H1 (cell line): Measurements from ENCODE around the gene FGR. TPM values are rescaled to one million over a fixed set of nuclear protein-coding genes. Genes with fewer than 3 reads are reported as not detected.

Experiments used
- CTCF ChIA-PET: fragments of 300-600 bp; sonication (Branson Sonifier 250); formaldehyde crosslinking; loops from one replicate; lab custom pipeline; 2021; ENCODE audit not compliant: partially characterized antibody; lab: Charles Lee
- POLR2A ChIA-PET: fragments of 300-600 bp; sonication (Branson Sonifier 250); formaldehyde crosslinking; loops from one replicate; lab custom pipeline; 2021; ENCODE audit warnings: inconsistent platforms; ENCODE audit not compliant: partially characterized antibody; lab: Charles Lee
- DNase-seq, 2 experiments: peaks; one replicate each; pipeline versions ENCODE4 v3.0.0 to v3.0.0-alpha.2; 2010 to 2022; ENCODE audit warnings: low spot score in 2 of 2, low read depth in 1 of 2, mixed read lengths in 1 of 2
- FAIRE-seq: peaks from 2 replicates; lab custom pipeline; 2011; peaks lifted over from hg19 to GRCh38; lab: Jason Lieb, UNC
- H2AFZ ChIP-seq: 2 replicates; pipeline ENCODE4 v1.8.1; 2012; ENCODE audit warnings: low read length, inconsistent platforms
- H2AK5ac ChIP-seq: 2 replicates; pipeline ENCODE4 v1.6.1; 2013; ENCODE audit warnings: low read depth, low read length
- H2BK120ac ChIP-seq: replicated peaks from 2 replicates; pipeline ENCODE3; 2013; ENCODE audit warnings: low read depth, low read length, inconsistent platforms
- H2BK12ac ChIP-seq: 2 replicates; pipeline ENCODE4 v1.6.1; 2013; ENCODE audit warnings: low read depth, low read length
- H2BK15ac ChIP-seq: 2 replicates; pipeline ENCODE4 v1.6.1; 2013; ENCODE audit warnings: low read length
- H2BK20ac ChIP-seq: 2 replicates; pipeline ENCODE4 v1.6.1; 2013; ENCODE audit warnings: low read length
- H2BK5ac ChIP-seq: 2 replicates; pipeline ENCODE4 v1.6.1; 2013; ENCODE audit warnings: low read depth, low read length
- H3K14ac ChIP-seq: 2 replicates; pipeline ENCODE4 v1.6.1; 2013; ENCODE audit warnings: inconsistent platforms; ENCODE audit not compliant: insufficient read length
- H3K18ac ChIP-seq: 2 replicates; pipeline ENCODE4 v1.6.1; 2013; ENCODE audit warnings: low read length; ENCODE audit errors: extremely low read depth
- H3K23ac ChIP-seq: 2 replicates; pipeline ENCODE4 v1.6.1; 2013; ENCODE audit warnings: inconsistent platforms; ENCODE audit not compliant: insufficient read length
- H3K23me2 ChIP-seq: 2 replicates; pipeline ENCODE4 v1.6.1; 2013; ENCODE audit warnings: low read depth, low read length
- H3K27ac ChIP-seq: 2 replicates; pipeline ENCODE4 v1.6.1; 2011; ENCODE audit warnings: low read depth, low read length, inconsistent platforms
- H3K27me3 ChIP-seq, 4 experiments: replicated peaks in 1 of 4; 1 replicate in 1 of 4; 2 replicates in 3 of 4; pipeline versions ENCODE4 v1.6.1 to v1.8.1; 2011 to 2013; ENCODE audit warnings: low read length in 3 of 4, mild to moderate bottlenecking in 3 of 4, inconsistent platforms in 2 of 4, mixed read lengths in 2 of 4, moderate library complexity in 1 of 4; ENCODE audit not compliant: control insufficient read depth in 3 of 4, insufficient read depth in 3 of 4; ENCODE audit errors: extremely low read depth in 1 of 4
- H3K36me3 ChIP-seq, 4 experiments: 2 replicates each; pipeline versions ENCODE4 v1.6.1 to v1.8.1; 2011 to 2013; ENCODE audit warnings: mild to moderate bottlenecking in 4 of 4, low read length in 3 of 4, moderate library complexity in 2 of 4, control low read depth in 1 of 4, inconsistent platforms in 1 of 4; ENCODE audit not compliant: insufficient read depth in 4 of 4, control insufficient read depth in 2 of 4
- H3K4ac ChIP-seq: replicated peaks from 2 replicates; pipeline ENCODE3; 2013; ENCODE audit warnings: low read length, low read depth, mixed read lengths, inconsistent platforms; ENCODE audit not compliant: insufficient read length
- H3K4me1 ChIP-seq, 4 experiments: replicated peaks in 1 of 4; 1 replicate in 1 of 4; 2 replicates in 3 of 4; pipeline versions ENCODE4 v1.6.1 to v1.8.1; 2011 to 2013; ENCODE audit warnings: low read length in 3 of 4, inconsistent platforms in 2 of 4, mixed read lengths in 1 of 4; ENCODE audit not compliant: insufficient read depth in 4 of 4, control insufficient read depth in 3 of 4
- H3K4me2 ChIP-seq, 2 experiments: 2 replicates each; pipeline versions ENCODE4 v1.6.1 to v1.8.1; 2011 to 2013; ENCODE audit warnings: low read depth in 2 of 2, low read length in 2 of 2, control low read depth in 1 of 2, inconsistent platforms in 1 of 2, mild to moderate bottlenecking in 1 of 2; ENCODE audit not compliant: insufficient read depth in 1 of 2
- H3K4me3 ChIP-seq, 4 experiments: fragments of 200-600, 300-600 bp in 1 of 4; sonication (generic), shearing (Covaris generic), sonication (Bioruptor Twin) in 1 of 4; 2 replicates each; pipeline versions ENCODE4 v1.5.1 to v1.8.1; 2011 to 2016; ENCODE audit warnings: low read length in 4 of 4, low read depth in 3 of 4, control low read depth in 2 of 4, inconsistent platforms in 2 of 4, mild to moderate bottlenecking in 2 of 4, mixed read lengths in 1 of 4, moderate library complexity in 1 of 4; ENCODE audit not compliant: insufficient read depth in 2 of 4; ENCODE audit errors: extremely low read depth in 1 of 4
- H3K56ac ChIP-seq: replicated peaks from 2 replicates; pipeline ENCODE3; 2013; ENCODE audit warnings: low read depth, mild to moderate bottlenecking, mixed read lengths, low read length, inconsistent platforms; ENCODE audit not compliant: insufficient read length
- H3K79me1 ChIP-seq: 2 replicates; pipeline ENCODE4 v1.6.1; 2013; ENCODE audit warnings: low read depth, low read length, control low read depth
- H3K79me2 ChIP-seq, 2 experiments: 2 replicates each; pipeline versions ENCODE4 v1.6.1 to v1.8.1; 2012 to 2013; ENCODE audit warnings: low read length in 2 of 2, mild to moderate bottlenecking in 2 of 2, inconsistent platforms in 1 of 2; ENCODE audit not compliant: insufficient read depth in 2 of 2, control insufficient read depth in 1 of 2
- H3K9ac ChIP-seq, 4 experiments: replicated peaks in 1 of 4; 1 replicate in 1 of 4; 2 replicates in 3 of 4; pipeline versions ENCODE4 v1.6.1 to v1.8.1; 2011 to 2013; ENCODE audit warnings: low read depth in 3 of 4, low read length in 3 of 4, control low read depth in 2 of 4, mild to moderate bottlenecking in 2 of 4, moderate library complexity in 2 of 4, inconsistent platforms in 1 of 4; ENCODE audit errors: extremely low read depth in 1 of 4
- H3K9me3 ChIP-seq, 2 experiments: 2 replicates each; pipeline versions ENCODE4 v1.6.1 to v1.8.1; 2012 to 2013; ENCODE audit warnings: mild to moderate bottlenecking in 2 of 2, moderate library complexity in 2 of 2, control low read depth in 1 of 2, inconsistent platforms in 1 of 2, low read depth in 1 of 2, low read length in 1 of 2, mixed read lengths in 1 of 2; ENCODE audit not compliant: insufficient read depth in 2 of 2
- H4K20me1 ChIP-seq, 2 experiments: replicated peaks in 1 of 2; 2 replicates each; pipeline versions ENCODE3 to v1.8.1; 2011 to 2013; ENCODE audit warnings: inconsistent platforms in 2 of 2, low read length in 2 of 2, mild to moderate bottlenecking in 1 of 2; ENCODE audit not compliant: insufficient read depth in 2 of 2, control insufficient read depth in 1 of 2
- H4K5ac ChIP-seq: 2 replicates; pipeline ENCODE4 v1.6.1; 2013; ENCODE audit warnings: low read length, low read depth, mixed read lengths, inconsistent platforms; ENCODE audit not compliant: insufficient read length
- H4K8ac ChIP-seq: 2 replicates; pipeline ENCODE4 v1.8.0; 2013; ENCODE audit warnings: mild to moderate bottlenecking, moderate library complexity, low read length, inconsistent platforms; ENCODE audit not compliant: insufficient read depth; ENCODE audit errors: extremely low read depth
- H4K91ac ChIP-seq: replicated peaks from 2 replicates; pipeline ENCODE3; 2013; ENCODE audit warnings: low read length, mixed read lengths, inconsistent platforms; ENCODE audit not compliant: insufficient read length
- ATF2 ChIP-seq: IDR thresholded peaks from 2 replicates; pipeline ENCODE4 v1.6.1; 2012; ENCODE audit warnings: low read length, inconsistent platforms
- CEBPB ChIP-seq: IDR thresholded peaks from 2 replicates; pipeline ENCODE4 v1.6.1; 2012; ENCODE audit warnings: low read depth, low read length
- CTCF ChIP-seq, 3 experiments: IDR thresholded peaks; 1 replicate in 2 of 3; 2 replicates in 1 of 3; pipeline versions ENCODE4 v1.5.1 to v1.6.1; 2011; ENCODE audit warnings: low read length in 3 of 3, mild to moderate bottlenecking in 3 of 3, inconsistent platforms in 2 of 3, low read depth in 1 of 3, moderate library complexity in 1 of 3; ENCODE audit not compliant: insufficient read depth in 1 of 3; ENCODE audit errors: control extremely low read depth in 1 of 3
- KDM4A ChIP-seq: IDR thresholded peaks from one replicate; pipeline ENCODE4 v1.7.1; 2012; ENCODE audit warnings: low read depth, mild to moderate bottlenecking, moderate library complexity, low read length, inconsistent platforms; ENCODE audit not compliant: severe bottlenecking
- RBBP5 ChIP-seq: IDR thresholded peaks from 2 replicates; pipeline ENCODE4 v1.7.1; 2012; ENCODE audit warnings: low read depth, mild to moderate bottlenecking, inconsistent platforms, low read length, moderate library complexity, borderline replicate concordance
- RFX5 ChIP-seq: IDR thresholded peaks from 2 replicates; pipeline ENCODE4 v1.6.1; 2011; ENCODE audit warnings: low read depth, low read length, improper control_type of control experiment, borderline replicate concordance
- SIN3A ChIP-seq, 2 experiments: IDR thresholded peaks in 1 of 2; conservative IDR thresholded peaks in 1 of 2; 2 replicates each; pipeline ENCODE4 v1.6.1; 2011 to 2012; ENCODE audit warnings: low read length in 2 of 2, improper control_type of control experiment in 1 of 2, low read depth in 1 of 2, mild to moderate bottlenecking in 1 of 2
- ZNF274 ChIP-seq: IDR thresholded peaks from 2 replicates; pipeline ENCODE4 v1.7.0; 2012; ENCODE audit warnings: low read length, borderline replicate concordance; ENCODE audit errors: extremely low read depth
- WGBS, 2 experiments: shearing (Covaris generic) in 1 of 2; methylation state at CpG; one replicate each; pipeline versions ENCODE4 v1.1.6 to v1.1.7; 2013 to 2015; ENCODE audit warnings: low lambda C conversion rate in 2 of 2, mixed read lengths in 2 of 2, inconsistent platforms in 1 of 2, low coverage in 1 of 2, missing lambda C conversion rate in 1 of 2; ENCODE audit not compliant: insufficient replicate concordance in 2 of 2, insufficient coverage in 1 of 2, insufficient read length in 1 of 2; ENCODE audit errors: extremely low coverage in 1 of 2, missing lambda C conversion rate in 1 of 2; 5-methylcytosine and 5-hydroxymethylcytosine counted together
- polyA plus RNA-seq, 7 experiments: library from polyadenylated mRNA; depleted of rRNA in 3 of 7; stranded (reverse) in 5 of 7; unstranded in 2 of 7; fragments of >200 nt in 5 of 7; fragments of 200-250 nt in 2 of 7; gene quantifications; 1 replicate in 5 of 7; 2 replicates in 1 of 7; 4 replicates in 1 of 7; pipeline versions ENCODE4 v1.2.1 to v1.2.3, GENCODE V29; 2011 to 2013; ENCODE audit warnings: missing spikeins in 2 of 7, mixed read lengths in 2 of 7
- total RNA-seq: library from RNA; stranded (reverse); fragmentation: NEBNext Ultra II Directional; extraction: Animal tissue kit (Norgen Biotek cat#: 25700); gene quantifications from 2 replicates; pipeline ENCODE4 v1.2.1, GENCODE V29; 2021

The FGR gene
- total and polyA plus RNA-seq, 2 of the 8 experiments (the other 6 are each of a cell fraction or from before 2014, with no cell fraction given) = 0.22 to 0.95 TPM

- no peak for FAIRE-seq
- Histone ChIP-seq H2AK5ac (no peak overlapping the region), H3K27ac (no peak overlapping the region)
- no peak for TF ChIP-seq SIN3A (conservative IDR thresholded peaks at IDR 0.05 in 1 of 2, IDR thresholded peaks at IDR 0.05 in 1 of 2; ENCODE audit: low read depth in 1 of 2, low read length in 2 of 2)
- TF ChIP-seq CTCF (IDR thresholded peaks at IDR 0.05; ENCODE audit: control extremely low read depth in 1 of 3, insufficient read depth in 1 of 3, low read depth in 1 of 3, low read length in 3 of 3) = no peak
- TF ChIP-seq ATF2 = no peak
- TF ChIP-seq RFX5 = no peak
- TF ChIP-seq KDM4A = no peak
- TF ChIP-seq RBBP5 = no peak
- TF ChIP-seq ZNF274 = no peak
- TF ChIP-seq CEBPB = no peak
These were observed 22.3 kb downstream of the FGR start for GRCh38 chr1:27612718-27613117.

More at GRCh38 chr1:27612718-27613117, 22.3 kb downstream of the FGR start:
- no peak overlapping the region for H3K9ac ChIP-seq
- H3K9me3 ChIP-seq = no peaks in the 10 kb centered on the region
- no peak overlapping the region for H4K5ac ChIP-seq
- no peak overlapping the region for H2BK20ac ChIP-seq
- no peak overlapping the region for H3K4me3 ChIP-seq
- H4K20me1 ChIP-seq = peaks cover 0 to 2% of the 10 kb centered on the region in 2 experiments
- H2AFZ ChIP-seq = no peak overlapping the region
- no peaks in the 10 kb centered on the region for H3K36me3 ChIP-seq
- H3K4me2 ChIP-seq = no peak overlapping the region
- ChIA-PET POLR2A (no interaction called here), CTCF (interaction anchor here (1.1 to 37.8 kb wide), 5 partner anchors 44 to 317 kb away, joined by 3 to 1807 read pairs (median 4); partner anchors contain the start of gene IFI6)
- WGBS, 2 experiments = 90% methylated on average over 12 of the region's 12 CpGs; no CpG with 5 or more reads in 1 of the 2 experiments
- no peaks in the 10 kb centered on the region for H3K79me2 ChIP-seq
- no peak overlapping the region for H2BK5ac ChIP-seq
- no peak overlapping the region for H3K23ac ChIP-seq
- no peak overlapping the region for H3K14ac ChIP-seq
- 0 out of 2 replicates have a peak overlapping the region, but pooled peaks have one; percentile 66 for H2BK15ac ChIP-seq
- H2BK120ac ChIP-seq = no peak overlapping the region
- DNase-seq = no peak
- H3K4me1 ChIP-seq = peaks cover 2 to 22% (median 10%) of the 10 kb centered on the region in 4 experiments
- H4K8ac ChIP-seq = no peak overlapping the region; the same call in 1 of the 2 replicates
- no peak overlapping the region for H3K4ac ChIP-seq
- H3K56ac ChIP-seq = no peak overlapping the region
- H3K23me2 ChIP-seq = peaks cover 7% of the 10 kb centered on the region
- peaks cover 0 to 11% (median 6%) of the 10 kb centered on the region in 4 experiments; a peak in 2 of 7 replicates for H3K27me3 ChIP-seq
- no peaks in the 10 kb centered on the region for H3K79me1 ChIP-seq
- H2BK12ac ChIP-seq = no peak overlapping the region
- H3K18ac ChIP-seq = no peak overlapping the region
- no peak overlapping the region for H4K91ac ChIP-seq
